NOMO-1 (cell line): ENCODE measurements around the gene CHCT1.
A peak's percentile ranks its signal among the peaks of the same experiment; 100 is the strongest.
"Not testable (repeated sequence)": the region's sequence is repeated elsewhere in the genome, so short reads cannot be mapped to it uniquely, and the experiment has no call there.

Source experiments
- DNase-seq, 2 experiments: peaks; one replicate each; lab custom pipeline; 2025; ENCODE audit not compliant: unreplicated experiment in 2 of 2; lab: John Stamatoyannopoulos, UW

Gene CHCT1

GRCh38 chr17:60422162-60422665, at the start of gene CHCT1:
Gene CHCT1, plus strand, starts transcription at chr17:60422489. Its CDS starts 104 bp downstream, at chr17:60422593.
- no peak for DNase-seq

DNA sequence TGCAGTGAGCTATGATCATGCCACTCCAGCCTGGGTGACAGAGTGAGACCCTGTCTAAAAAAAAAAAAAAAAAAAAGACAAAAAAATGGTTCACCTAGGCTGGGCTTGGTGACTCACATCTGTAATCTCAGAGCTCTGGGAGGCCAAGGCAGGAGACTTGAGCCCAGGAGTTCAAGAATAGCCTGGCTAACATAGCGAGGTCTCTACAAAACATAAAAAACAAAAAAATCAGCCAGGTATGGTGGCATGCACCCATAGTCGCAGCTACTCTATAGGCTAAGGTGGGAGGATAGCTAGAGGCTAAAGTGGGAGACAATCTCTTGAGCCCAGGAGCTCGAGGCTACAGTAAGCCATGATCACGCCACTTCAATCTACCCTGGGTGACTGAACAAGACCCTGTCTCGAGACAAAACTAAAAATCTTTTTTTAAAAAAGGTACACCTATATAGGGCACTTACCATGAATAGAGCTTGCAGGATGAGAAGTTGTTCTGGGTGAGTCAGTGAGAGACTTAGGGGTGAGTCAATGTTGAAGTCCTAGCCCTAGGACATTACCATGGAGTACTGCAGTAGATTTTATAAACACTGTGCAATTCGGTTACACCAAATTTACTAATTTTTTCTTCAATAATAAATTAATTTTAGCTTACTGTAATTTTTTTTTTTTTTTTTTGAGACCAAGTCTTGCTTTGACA, 49.4 kb upstream of the CHCT1 start:
- peak in 1 of 2 experiments; percentile 41 for DNase-seq

- DNase-seq: not testable (repeated sequence)
Observed at GRCh38 chr17:60378187-60378586, 44.1 kb upstream of the CHCT1 start.

DNA sequence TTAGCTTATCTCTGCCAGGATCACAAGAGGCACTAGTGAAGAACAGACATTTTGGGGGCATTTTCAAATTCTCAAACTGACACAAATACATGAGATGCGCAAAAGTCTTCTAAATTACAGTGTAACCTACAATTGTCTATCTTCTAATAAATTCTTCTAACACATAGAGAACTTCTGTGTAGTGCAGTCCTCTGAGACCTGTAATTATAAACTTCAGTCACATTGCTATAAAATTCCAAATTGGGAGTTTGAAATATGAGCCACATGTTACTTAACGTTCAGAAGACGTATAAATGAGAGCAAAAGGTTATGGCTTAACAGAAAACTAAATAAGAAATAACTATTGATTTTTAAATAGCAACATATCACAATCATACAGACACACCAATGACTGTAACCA, 42.8 kb upstream of the CHCT1 start:
- DNase-seq: not testable (repeated sequence)

DNA sequence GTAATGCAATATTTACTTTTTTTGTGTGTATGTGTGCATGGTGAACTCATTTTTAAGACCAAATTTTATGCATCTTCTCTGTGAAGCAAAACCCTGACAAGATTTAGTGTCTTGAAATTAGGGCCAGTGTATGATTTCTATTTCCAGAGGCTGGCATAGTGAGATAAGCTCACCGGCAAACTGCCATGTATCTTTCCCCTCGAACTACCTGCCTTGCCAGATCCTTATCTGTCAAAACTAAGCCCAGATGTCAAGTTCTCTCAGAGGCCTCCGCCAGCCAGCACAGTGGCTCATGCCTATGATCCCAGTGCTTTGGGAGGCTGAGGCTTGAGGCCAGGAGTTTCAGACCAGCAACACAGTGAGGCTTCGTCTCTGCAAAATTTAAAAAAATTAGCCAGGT, 40.3 kb upstream of the CHCT1 start:
- no peak for DNase-seq

- peak in 1 of 2 experiments; percentile 33 for DNase-seq
Observed at GRCh38 chr17:60383379-60383778, 38.9 kb upstream of the CHCT1 start.

GRCh38 chr17:60384921-60385320, 37.4 kb upstream of the CHCT1 start:
- DNase-seq: not testable (repeated sequence)

- peak in 1 of 2 experiments; percentile 27 for DNase-seq
Observed at GRCh38 chr17:60386147-60387058, 35.9 kb upstream of the CHCT1 start.

- no peak for DNase-seq
Observed at GRCh38 chr17:60387666-60388065, 34.6 kb upstream of the CHCT1 start.

DNA sequence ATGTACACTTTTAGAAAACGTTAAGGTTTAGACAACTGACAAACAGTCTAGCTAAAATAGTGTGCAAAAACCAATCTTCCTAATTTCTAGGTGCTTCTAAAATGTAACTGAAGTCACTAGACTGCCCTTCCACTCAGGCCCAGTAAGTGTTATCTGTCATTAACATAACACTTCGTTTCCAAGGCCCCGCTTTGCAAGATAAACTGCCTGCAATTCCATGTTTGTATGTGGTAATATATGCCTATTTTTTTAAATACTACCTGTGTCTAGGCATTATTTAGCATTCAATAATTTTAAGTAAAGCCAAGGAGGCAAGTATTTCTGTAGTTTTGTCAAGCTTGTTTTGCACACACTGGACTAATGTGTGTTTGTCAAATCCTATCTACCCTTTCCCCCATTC, 33.5 kb upstream of the CHCT1 start:
- no peak for DNase-seq

- DNase-seq: peak; percentile 66 to 73
Observed at GRCh38 chr17:60390186-60390585, 32.1 kb upstream of the CHCT1 start.

GRCh38 chr17:60390925-60391470, 31.3 kb upstream of the CHCT1 start:
- peak in 1 of 2 experiments; percentile 27 for DNase-seq

DNA sequence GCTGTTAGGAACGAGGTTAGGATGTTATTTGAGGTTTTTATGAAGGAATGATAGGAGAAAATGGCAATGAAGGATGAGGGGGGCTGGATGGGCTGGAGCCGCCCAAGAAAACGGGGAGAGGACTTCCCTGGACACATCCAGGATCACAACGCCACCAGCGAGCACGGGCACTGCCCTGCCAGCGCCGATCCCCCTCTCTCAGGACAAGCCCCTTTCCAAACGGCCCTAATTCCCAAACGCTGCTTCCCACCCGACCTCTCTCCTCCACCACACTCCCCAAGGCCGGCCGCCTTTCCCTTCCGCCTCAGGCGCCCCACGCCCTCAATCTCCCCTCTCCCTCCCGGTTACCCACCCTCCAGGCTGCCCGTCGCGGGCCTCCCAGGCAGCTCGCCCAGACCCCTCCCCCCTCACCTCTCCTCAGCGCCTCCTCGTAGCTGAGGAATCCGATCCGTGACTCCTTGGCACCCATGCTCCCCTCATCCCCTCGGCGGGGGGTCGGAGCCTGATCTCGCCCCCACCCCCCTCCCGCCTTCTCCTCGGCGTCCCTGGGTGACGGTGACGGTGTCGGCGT, 30.7 kb upstream of the CHCT1 start:
- no peak for DNase-seq

GRCh38 chr17:60392042-60392844, 30.0 kb upstream of the CHCT1 start, which contains the start of gene USP32:
Gene USP32, minus strand, starts transcription at chr17:60392133. Its CDS starts 194 bp downstream, at chr17:60391939.
- peak; percentile 94 to 98 for DNase-seq

- peak in 1 of 2 experiments; percentile 41 for DNase-seq
Observed at GRCh38 chr17:60392845-60393702, 29.2 kb upstream of the CHCT1 start.

- peak; percentile 70 to 93 for DNase-seq
Observed at GRCh38 chr17:60393840-60394723, 28.2 kb upstream of the CHCT1 start.

DNA sequence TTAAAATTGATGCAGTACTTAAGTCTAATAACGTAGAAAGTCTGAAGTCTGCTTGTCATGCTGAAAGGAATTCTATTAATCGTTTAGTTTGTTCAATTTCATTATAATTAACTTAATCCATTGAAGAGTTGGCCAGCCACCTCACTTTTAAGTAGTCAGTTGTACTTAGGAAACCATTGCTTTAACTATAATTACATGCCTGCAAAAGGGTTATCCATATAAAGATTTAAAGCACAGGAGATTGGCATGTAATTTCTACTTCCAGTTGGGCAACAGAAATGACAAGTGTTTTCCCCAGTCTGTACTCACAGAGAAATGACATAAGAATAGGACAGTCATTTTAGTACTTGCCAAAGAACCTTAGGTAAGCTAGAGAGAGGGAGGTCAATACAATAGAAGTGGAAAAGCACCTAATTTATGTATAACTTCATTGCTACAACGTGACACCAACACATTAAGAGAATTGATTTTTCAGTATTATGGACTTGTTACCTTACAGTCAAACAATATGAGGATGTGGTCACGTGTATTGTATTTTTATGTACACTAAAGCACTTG, 26.7 kb upstream of the CHCT1 start:
- DNase-seq: peak; percentile 48 to 88

DNA sequence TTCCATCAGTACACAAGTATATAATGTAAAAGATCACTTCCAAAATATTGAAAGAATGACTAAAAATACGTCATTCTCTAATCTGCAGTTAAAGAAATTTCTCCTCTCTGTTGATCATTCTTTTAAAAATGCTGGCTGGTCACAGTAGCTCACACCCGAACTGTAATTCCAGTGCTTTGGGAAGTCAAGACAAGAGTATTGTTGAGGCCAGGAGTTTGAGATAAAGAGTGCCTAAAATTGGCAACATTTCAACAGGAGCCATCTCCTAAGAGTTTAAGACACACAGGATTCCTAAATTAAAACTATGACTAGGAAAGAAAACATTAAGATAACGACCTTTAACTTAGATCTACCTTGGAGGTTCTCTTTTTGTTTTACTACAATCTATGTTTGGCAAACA, 25.9 kb upstream of the CHCT1 start:
- no peak for DNase-seq
